H1 (cell line): ENCODE measurements around the gene IL17REL. TPM values are rescaled to one million over a fixed set of nuclear protein-coding genes. Genes with fewer than 3 reads are reported as not detected.
A peak's percentile ranks its signal among the peaks of the same experiment; 100 is the strongest.

Source experiments
- CTCF ChIA-PET: fragments of 300-600 bp; sonication (Branson Sonifier 250); formaldehyde crosslinking; loops from one replicate; lab custom pipeline; 2021; ENCODE audit not compliant: partially characterized antibody; lab: Charles Lee
- POLR2A ChIA-PET: fragments of 300-600 bp; sonication (Branson Sonifier 250); formaldehyde crosslinking; loops from one replicate; lab custom pipeline; 2021; ENCODE audit warnings: inconsistent platforms; ENCODE audit not compliant: partially characterized antibody; lab: Charles Lee
- DNase-seq, 2 experiments: peaks; one replicate each; pipeline versions ENCODE4 v3.0.0 to v3.0.0-alpha.2; 2010 to 2022; ENCODE audit warnings: low spot score in 2 of 2, low read depth in 1 of 2, mixed read lengths in 1 of 2
- FAIRE-seq: peaks from 2 replicates; lab custom pipeline; 2011; peaks lifted over from hg19 to GRCh38; lab: Jason Lieb, UNC
- H2AFZ ChIP-seq: 2 replicates; pipeline ENCODE4 v1.8.1; 2012; ENCODE audit warnings: low read length, inconsistent platforms
- H2AK5ac ChIP-seq: 2 replicates; pipeline ENCODE4 v1.6.1; 2013; ENCODE audit warnings: low read depth, low read length
- H2BK120ac ChIP-seq: replicated peaks from 2 replicates; pipeline ENCODE3; 2013; ENCODE audit warnings: low read depth, low read length, inconsistent platforms
- H2BK12ac ChIP-seq: 2 replicates; pipeline ENCODE4 v1.6.1; 2013; ENCODE audit warnings: low read depth, low read length
- H2BK15ac ChIP-seq: 2 replicates; pipeline ENCODE4 v1.6.1; 2013; ENCODE audit warnings: low read length
- H2BK20ac ChIP-seq: 2 replicates; pipeline ENCODE4 v1.6.1; 2013; ENCODE audit warnings: low read length
- H2BK5ac ChIP-seq: 2 replicates; pipeline ENCODE4 v1.6.1; 2013; ENCODE audit warnings: low read depth, low read length
- H3K14ac ChIP-seq: 2 replicates; pipeline ENCODE4 v1.6.1; 2013; ENCODE audit warnings: inconsistent platforms; ENCODE audit not compliant: insufficient read length
- H3K18ac ChIP-seq: 2 replicates; pipeline ENCODE4 v1.6.1; 2013; ENCODE audit warnings: low read length; ENCODE audit errors: extremely low read depth
- H3K23ac ChIP-seq: 2 replicates; pipeline ENCODE4 v1.6.1; 2013; ENCODE audit warnings: inconsistent platforms; ENCODE audit not compliant: insufficient read length
- H3K23me2 ChIP-seq: 2 replicates; pipeline ENCODE4 v1.6.1; 2013; ENCODE audit warnings: low read depth, low read length
- H3K27ac ChIP-seq: 2 replicates; pipeline ENCODE4 v1.6.1; 2011; ENCODE audit warnings: low read depth, low read length, inconsistent platforms
- H3K27me3 ChIP-seq, 4 experiments: replicated peaks in 1 of 4; 1 replicate in 1 of 4; 2 replicates in 3 of 4; pipeline versions ENCODE4 v1.6.1 to v1.8.1; 2011 to 2013; ENCODE audit warnings: low read length in 3 of 4, mild to moderate bottlenecking in 3 of 4, inconsistent platforms in 2 of 4, mixed read lengths in 2 of 4, moderate library complexity in 1 of 4; ENCODE audit not compliant: control insufficient read depth in 3 of 4, insufficient read depth in 3 of 4; ENCODE audit errors: extremely low read depth in 1 of 4
- H3K36me3 ChIP-seq, 4 experiments: 2 replicates each; pipeline versions ENCODE4 v1.6.1 to v1.8.1; 2011 to 2013; ENCODE audit warnings: mild to moderate bottlenecking in 4 of 4, low read length in 3 of 4, moderate library complexity in 2 of 4, control low read depth in 1 of 4, inconsistent platforms in 1 of 4; ENCODE audit not compliant: insufficient read depth in 4 of 4, control insufficient read depth in 2 of 4
- H3K4ac ChIP-seq: replicated peaks from 2 replicates; pipeline ENCODE3; 2013; ENCODE audit warnings: low read length, low read depth, mixed read lengths, inconsistent platforms; ENCODE audit not compliant: insufficient read length
- H3K4me1 ChIP-seq, 4 experiments: replicated peaks in 1 of 4; 1 replicate in 1 of 4; 2 replicates in 3 of 4; pipeline versions ENCODE4 v1.6.1 to v1.8.1; 2011 to 2013; ENCODE audit warnings: low read length in 3 of 4, inconsistent platforms in 2 of 4, mixed read lengths in 1 of 4; ENCODE audit not compliant: insufficient read depth in 4 of 4, control insufficient read depth in 3 of 4
- H3K4me2 ChIP-seq, 2 experiments: 2 replicates each; pipeline versions ENCODE4 v1.6.1 to v1.8.1; 2011 to 2013; ENCODE audit warnings: low read depth in 2 of 2, low read length in 2 of 2, control low read depth in 1 of 2, inconsistent platforms in 1 of 2, mild to moderate bottlenecking in 1 of 2; ENCODE audit not compliant: insufficient read depth in 1 of 2
- H3K4me3 ChIP-seq, 4 experiments: fragments of 200-600, 300-600 bp in 1 of 4; sonication (generic), shearing (Covaris generic), sonication (Bioruptor Twin) in 1 of 4; 2 replicates each; pipeline versions ENCODE4 v1.5.1 to v1.8.1; 2011 to 2016; ENCODE audit warnings: low read length in 4 of 4, low read depth in 3 of 4, control low read depth in 2 of 4, inconsistent platforms in 2 of 4, mild to moderate bottlenecking in 2 of 4, mixed read lengths in 1 of 4, moderate library complexity in 1 of 4; ENCODE audit not compliant: insufficient read depth in 2 of 4; ENCODE audit errors: extremely low read depth in 1 of 4
- H3K56ac ChIP-seq: replicated peaks from 2 replicates; pipeline ENCODE3; 2013; ENCODE audit warnings: low read depth, mild to moderate bottlenecking, mixed read lengths, low read length, inconsistent platforms; ENCODE audit not compliant: insufficient read length
- H3K79me1 ChIP-seq: 2 replicates; pipeline ENCODE4 v1.6.1; 2013; ENCODE audit warnings: low read depth, low read length, control low read depth
- H3K79me2 ChIP-seq, 2 experiments: 2 replicates each; pipeline versions ENCODE4 v1.6.1 to v1.8.1; 2012 to 2013; ENCODE audit warnings: low read length in 2 of 2, mild to moderate bottlenecking in 2 of 2, inconsistent platforms in 1 of 2; ENCODE audit not compliant: insufficient read depth in 2 of 2, control insufficient read depth in 1 of 2
- H3K9ac ChIP-seq, 4 experiments: replicated peaks in 1 of 4; 1 replicate in 1 of 4; 2 replicates in 3 of 4; pipeline versions ENCODE4 v1.6.1 to v1.8.1; 2011 to 2013; ENCODE audit warnings: low read depth in 3 of 4, low read length in 3 of 4, control low read depth in 2 of 4, mild to moderate bottlenecking in 2 of 4, moderate library complexity in 2 of 4, inconsistent platforms in 1 of 4; ENCODE audit errors: extremely low read depth in 1 of 4
- H3K9me3 ChIP-seq, 2 experiments: 2 replicates each; pipeline versions ENCODE4 v1.6.1 to v1.8.1; 2012 to 2013; ENCODE audit warnings: mild to moderate bottlenecking in 2 of 2, moderate library complexity in 2 of 2, control low read depth in 1 of 2, inconsistent platforms in 1 of 2, low read depth in 1 of 2, low read length in 1 of 2, mixed read lengths in 1 of 2; ENCODE audit not compliant: insufficient read depth in 2 of 2
- H4K20me1 ChIP-seq, 2 experiments: replicated peaks in 1 of 2; 2 replicates each; pipeline versions ENCODE3 to v1.8.1; 2011 to 2013; ENCODE audit warnings: inconsistent platforms in 2 of 2, low read length in 2 of 2, mild to moderate bottlenecking in 1 of 2; ENCODE audit not compliant: insufficient read depth in 2 of 2, control insufficient read depth in 1 of 2
- H4K5ac ChIP-seq: 2 replicates; pipeline ENCODE4 v1.6.1; 2013; ENCODE audit warnings: low read length, low read depth, mixed read lengths, inconsistent platforms; ENCODE audit not compliant: insufficient read length
- H4K8ac ChIP-seq: 2 replicates; pipeline ENCODE4 v1.8.0; 2013; ENCODE audit warnings: mild to moderate bottlenecking, moderate library complexity, low read length, inconsistent platforms; ENCODE audit not compliant: insufficient read depth; ENCODE audit errors: extremely low read depth
- H4K91ac ChIP-seq: replicated peaks from 2 replicates; pipeline ENCODE3; 2013; ENCODE audit warnings: low read length, mixed read lengths, inconsistent platforms; ENCODE audit not compliant: insufficient read length
- CEBPB ChIP-seq: IDR thresholded peaks from 2 replicates; pipeline ENCODE4 v1.6.1; 2012; ENCODE audit warnings: low read depth, low read length
- GABPA ChIP-seq: IDR thresholded peaks from 2 replicates; pipeline ENCODE4 v1.6.1; 2011; ENCODE audit warnings: mild to moderate bottlenecking, low read length, moderate library complexity, borderline replicate concordance; ENCODE audit not compliant: insufficient read depth
- HDAC6 ChIP-seq: IDR thresholded peaks from one replicate; pipeline ENCODE4 v1.7.1; 2012; ENCODE audit warnings: low read depth, mild to moderate bottlenecking, inconsistent platforms, low read length, moderate library complexity
- JUND ChIP-seq: IDR thresholded peaks from 2 replicates; pipeline ENCODE4 v1.6.1; 2011; ENCODE audit warnings: mild to moderate bottlenecking, improper control_type of control experiment, low read length
- KDM4A ChIP-seq: IDR thresholded peaks from one replicate; pipeline ENCODE4 v1.7.1; 2012; ENCODE audit warnings: low read depth, mild to moderate bottlenecking, moderate library complexity, low read length, inconsistent platforms; ENCODE audit not compliant: severe bottlenecking
- KDM5A ChIP-seq: fragments of 200-600 bp; IDR thresholded peaks from 2 replicates; pipeline ENCODE4 v1.7.1; 2012; ENCODE audit warnings: mild to moderate bottlenecking, low read length, inconsistent platforms, mixed read lengths
- POLR2AphosphoS5 ChIP-seq: IDR thresholded peaks from 2 replicates; pipeline ENCODE4 v1.6.1; 2011; ENCODE audit warnings: low read depth, low read length
- POU5F1 ChIP-seq: IDR thresholded peaks from 2 replicates; pipeline ENCODE4 v1.6.1; 2011; ENCODE audit warnings: low read depth, mild to moderate bottlenecking, low read length, moderate library complexity
- SP4 ChIP-seq: IDR thresholded peaks from 2 replicates; pipeline ENCODE4 v1.6.1; 2012; ENCODE audit warnings: low read length, inconsistent platforms
- TAF7 ChIP-seq: optimal IDR thresholded peaks from 2 replicates; pipeline ENCODE3; 2011; ENCODE audit warnings: low read depth, mild to moderate bottlenecking, inconsistent platforms, low read length, moderate library complexity, borderline replicate concordance
- YY1 ChIP-seq: IDR thresholded peaks from 2 replicates; pipeline ENCODE4 v1.6.1; 2011; ENCODE audit warnings: low read depth, mild to moderate bottlenecking, low read length
- WGBS, 2 experiments: shearing (Covaris generic) in 1 of 2; methylation state at CpG; one replicate each; pipeline versions ENCODE4 v1.1.6 to v1.1.7; 2013 to 2015; ENCODE audit warnings: low lambda C conversion rate in 2 of 2, mixed read lengths in 2 of 2, inconsistent platforms in 1 of 2, low coverage in 1 of 2, missing lambda C conversion rate in 1 of 2; ENCODE audit not compliant: insufficient replicate concordance in 2 of 2, insufficient coverage in 1 of 2, insufficient read length in 1 of 2; ENCODE audit errors: extremely low coverage in 1 of 2, missing lambda C conversion rate in 1 of 2; 5-methylcytosine and 5-hydroxymethylcytosine counted together
- polyA plus RNA-seq, 7 experiments: library from polyadenylated mRNA; depleted of rRNA in 3 of 7; stranded (reverse) in 5 of 7; unstranded in 2 of 7; fragments of >200 nt in 5 of 7; fragments of 200-250 nt in 2 of 7; gene quantifications; 1 replicate in 5 of 7; 2 replicates in 1 of 7; 4 replicates in 1 of 7; pipeline versions ENCODE4 v1.2.1 to v1.2.3, GENCODE V29; 2011 to 2013; ENCODE audit warnings: missing spikeins in 2 of 7, mixed read lengths in 2 of 7
- total RNA-seq: library from RNA; stranded (reverse); fragmentation: NEBNext Ultra II Directional; extraction: Animal tissue kit (Norgen Biotek cat#: 25700); gene quantifications from 2 replicates; pipeline ENCODE4 v1.2.1, GENCODE V29; 2021
- TF ChIP-seq, protein P1 (sequence below): IDR thresholded peaks from 2 replicates; pipeline ENCODE4 v1.6.1; 2012; ENCODE audit warnings: low read length, inconsistent platforms

The IL17REL gene
- total and polyA plus RNA-seq, 2 of the 8 experiments (the other 6 are each of a cell fraction or from before 2014, with no cell fraction given), result 0.15 to 0.20 TPM

DNA sequence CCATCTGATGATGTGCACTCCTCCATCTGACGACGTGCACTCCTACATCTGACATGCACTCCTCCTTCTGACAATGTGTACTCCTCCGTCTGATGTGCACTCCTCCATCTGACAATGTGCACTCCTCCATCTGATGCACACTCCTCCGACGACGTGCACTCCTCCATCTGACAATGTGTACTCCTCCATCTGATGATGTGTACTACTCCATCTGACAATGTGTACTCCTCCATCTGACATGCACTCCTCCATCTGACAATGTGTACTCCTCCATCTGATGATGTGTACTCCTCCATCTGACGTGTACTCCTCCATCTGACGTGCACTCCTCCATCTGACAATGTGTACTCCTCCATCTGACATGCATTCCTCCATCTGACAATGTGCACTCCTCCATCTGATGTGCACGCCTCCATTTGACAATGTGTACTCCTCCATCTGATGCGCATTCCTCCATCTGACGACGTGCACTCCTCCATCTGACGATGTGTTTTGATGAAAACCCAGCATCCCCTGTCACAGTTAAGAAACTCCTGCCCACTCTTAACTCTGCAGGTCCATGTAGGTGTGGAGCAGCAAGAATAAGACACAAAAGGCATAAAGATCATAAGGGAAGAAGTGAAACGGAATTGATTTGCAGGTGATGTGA lies 9.7 kb upstream of the IL17REL start:
- CTCF ChIA-PET, result no interaction called here
- Histone ChIP-seq H4K8ac (no peak overlapping the region), H3K4me1 (no peaks in the 10 kb centered on the region; a peak in 1 of 7 replicates), H3K9me3 (peaks cover 0 to 12% of the 10 kb centered on the region in 2 experiments; a peak in 2 of 4 replicates), H2BK12ac (no peak overlapping the region), H2AK5ac (peak overlapping the region; percentile 82; the same call in 1 of the 2 replicates), H2BK20ac (no peak overlapping the region), H3K4me2 (no peak overlapping the region), H3K9ac (no peak overlapping the region), H3K4me3 (no peak overlapping the region), H4K20me1 (peaks cover 0 to 2% of the 10 kb centered on the region in 2 experiments), H3K27me3 (peaks cover 0 to 8% (median 3%) of the 10 kb centered on the region in 4 experiments; a peak in 3 of 7 replicates), H3K23me2 (no peaks in the 10 kb centered on the region), H2BK5ac (no peak overlapping the region), H3K23ac (no peak overlapping the region), H3K56ac (no peak overlapping the region), H2BK15ac (no peak overlapping the region), H4K5ac (no peak overlapping the region), H3K14ac (no peak overlapping the region), H3K18ac (no peak overlapping the region), H2AFZ (no peak overlapping the region), H3K36me3 (no peaks in the 10 kb centered on the region; a peak in 1 of 8 replicates), H3K79me1 (no peaks in the 10 kb centered on the region), H3K79me2 (no peaks in the 10 kb centered on the region), H3K27ac (no peak overlapping the region), H4K91ac (no peak overlapping the region), H3K4ac (no peak overlapping the region), H2BK120ac (no peak overlapping the region)
- FAIRE-seq (no peak), DNase-seq (no peak)
- POLR2A ChIA-PET, result no interaction called here
- 83% methylated on average over 14 of the region's 14 CpGs; no CpG with 5 or more reads in 1 of the 2 experiments for WGBS, 2 experiments
- no peak for TF ChIP-seq SP4
- TF ChIP-seq GABPA, result no peak
- no peak for TF ChIP-seq POU5F1
- TF ChIP-seq TAF7, result no peak
- TF ChIP-seq KDM4A, result no peak
- TF ChIP-seq HDAC6, result no peak
- no peak for TF ChIP-seq KDM5A
- TF ChIP-seq, protein P1, sequence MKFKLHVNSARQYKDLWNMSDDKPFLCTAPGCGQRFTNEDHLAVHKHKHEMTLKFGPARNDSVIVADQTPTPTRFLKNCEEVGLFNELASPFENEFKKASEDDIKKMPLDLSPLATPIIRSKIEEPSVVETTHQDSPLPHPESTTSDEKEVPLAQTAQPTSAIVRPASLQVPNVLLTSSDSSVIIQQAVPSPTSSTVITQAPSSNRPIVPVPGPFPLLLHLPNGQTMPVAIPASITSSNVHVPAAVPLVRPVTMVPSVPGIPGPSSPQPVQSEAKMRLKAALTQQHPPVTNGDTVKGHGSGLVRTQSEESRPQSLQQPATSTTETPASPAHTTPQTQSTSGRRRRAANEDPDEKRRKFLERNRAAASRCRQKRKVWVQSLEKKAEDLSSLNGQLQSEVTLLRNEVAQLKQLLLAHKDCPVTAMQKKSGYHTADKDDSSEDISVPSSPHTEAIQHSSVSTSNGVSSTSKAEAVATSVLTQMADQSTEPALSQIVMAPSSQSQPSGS, result no peak
- no peak for TF ChIP-seq YY1
- TF ChIP-seq JUND, result no peak
- TF ChIP-seq CEBPB, result no peak
- TF ChIP-seq POLR2AphosphoS5, result no peak
